Transverse colon (tissue), 4 donors: ENCODE results near the gene PPARA. TPM values are rescaled to one million over a fixed set of nuclear protein-coding genes. Genes with fewer than 3 reads are reported as not detected.
A peak's percentile ranks its signal among the peaks of the same experiment; 100 is the strongest.

ENCODE experiments used
- DNase-seq: peaks from one replicate; pipeline ENCODE4 v3.0.0-alpha.2; 2019
- H3K27ac ChIP-seq, 4 donors: fragments of 200-600 bp; sonication (generic); 2 replicates each; pipeline ENCODE4 v1.5.1; 2016 to 2018; ENCODE audit warnings: inconsistent platforms in 4 of 4
- H3K27me3 ChIP-seq: fragments of 200-600 bp; sonication (generic); 2 replicates; pipeline ENCODE4 v1.5.1; 2017; ENCODE audit warnings: inconsistent platforms
- H3K36me3 ChIP-seq, 4 donors: fragments of 200-600 bp; sonication (generic); 2 replicates each; pipeline ENCODE4 v1.5.1; 2017 to 2019; ENCODE audit warnings: inconsistent platforms in 4 of 4
- H3K4me1 ChIP-seq, 4 donors: fragments of 200-600 bp; sonication (generic); 2 replicates each; pipeline ENCODE4 v1.5.1; 2017 to 2020; ENCODE audit warnings: inconsistent platforms in 4 of 4
- H3K4me3 ChIP-seq, 4 donors: fragments of 200-600 bp; sonication (generic); 1 replicate in 1 of 4; 2 replicates in 3 of 4; pipeline versions ENCODE4 v1.5.1 to v1.6.1; 2017 to 2019; ENCODE audit warnings: inconsistent platforms in 4 of 4
- H3K9me3 ChIP-seq, 2 donors: fragments of 200-600 bp; sonication (generic); 2 replicates each; pipeline ENCODE4 v1.5.1; 2017 to 2019; ENCODE audit warnings: inconsistent platforms in 2 of 2
- EP300 ChIP-seq: sonication (generic); formaldehyde crosslinking; IDR thresholded peaks from one replicate; pipeline ENCODE4 v1.6.1; 2017; ENCODE audit warnings: antibody characterized with exemption, low read depth
- POLR2A ChIP-seq: fragments of 450-650 bp; IDR thresholded peaks from one replicate; pipeline ENCODE4 v1.6.1; 2016; ENCODE audit warnings: antibody characterized with exemption, mild to moderate bottlenecking, moderate library complexity
- POLR2AphosphoS5 ChIP-seq, 3 donors: sonication (generic); formaldehyde crosslinking; IDR thresholded peaks; one replicate each; pipeline ENCODE4 v1.6.1; 2016; ENCODE audit warnings: antibody characterized with exemption in 3 of 3
- WGBS, 2 donors: methylation state at CpG; one replicate each; pipeline ENCODE4 v1.1.5; 2018; ENCODE audit warnings: low coverage in 1 of 2; 5-methylcytosine and 5-hydroxymethylcytosine counted together
- in situ Hi-C, 4 donors: fragments of 200-750 bp; cut with MboI; loops; one replicate each; pipeline versions ENCODE4 v1.15.0 to v1.15.1; 2017; ENCODE audit warnings: low sequenced_read_pairs in 3 of 4, low pct_ligation_motif_present in 1 of 4, low pct_unique_long_range_greater_than_20kb in 1 of 4
- intact Hi-C: fragments of 100-400 bp; cut with DNase I; formaldehyde crosslinking; loops from one replicate; pipeline ENCODE4 v1.15.1; 2023; ENCODE audit warnings: low total_unique reads
- total RNA-seq, 4 donors: library from RNA; depleted of rRNA; stranded (reverse); fragments of >200 nt; gene quantifications; one replicate each; pipeline ENCODE4 v1.1.0, GENCODE V29; 2016
- TF ChIP-seq, protein P1 (sequence below), 5 experiments: fragments of 200-600 bp in 3 of 5; fragments of 450-650 bp in 2 of 5; sonication (generic) in 3 of 5; IDR thresholded peaks; 1 replicate in 2 of 5; 2 replicates in 3 of 5; pipeline ENCODE4 v1.5.1; 2016 to 2017; ENCODE audit warnings: antibody characterized with exemption in 5 of 5, inconsistent platforms in 3 of 5, mild to moderate bottlenecking in 2 of 5, moderate library complexity in 1 of 5

Gene PPARA
- total RNA-seq, 4 donors from 2014 or later: 52.0 to 88.1 (median 74.7) TPM

DNA sequence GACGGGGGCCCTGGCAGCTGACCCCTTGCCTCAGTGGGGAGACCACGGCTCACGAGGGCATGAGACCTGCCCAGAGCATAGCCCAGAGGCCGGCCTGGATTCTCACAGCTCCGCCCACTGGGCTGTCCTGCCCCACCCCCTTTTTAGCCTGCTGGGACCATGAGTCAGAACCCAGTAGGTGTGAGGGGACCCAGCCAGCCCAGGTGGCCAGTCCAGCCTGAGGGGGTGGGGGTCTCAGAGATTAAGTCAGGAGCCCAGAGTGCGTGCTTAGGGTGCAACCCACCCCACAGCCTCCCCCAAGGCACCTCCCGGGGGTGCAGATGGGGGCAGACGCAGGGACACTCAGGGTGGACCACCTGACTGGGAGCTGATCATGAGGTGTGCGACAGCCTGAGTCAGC, 40.1 kb upstream of the PPARA start:
- no peak for DNase-seq
- Histone ChIP-seq H3K9me3 (no peaks in the 10 kb centered on the region), H3K4me1 (peaks cover 39 to 58% (median 53%) of the 10 kb centered on the region in 4 donors), H3K27ac (peak overlapping the region; percentile 75 to 82 (median 77)), H3K4me3 (no peak overlapping the region), H3K27me3 (no peaks in the 10 kb centered on the region), H3K36me3 (peaks cover 0 to 4% (median 0%) of the 10 kb centered on the region in 4 donors)
- in situ Hi-C loops (loop anchor here in 2 of 4 donors (10.0 to 25.0 kb wide), 2 partner anchors 105 to 427 kb away; partner anchors contain the start of gene CELSR1 (in 1 of the 2)), intact Hi-C loops (no loop called here)
- TF ChIP-seq, protein P1, sequence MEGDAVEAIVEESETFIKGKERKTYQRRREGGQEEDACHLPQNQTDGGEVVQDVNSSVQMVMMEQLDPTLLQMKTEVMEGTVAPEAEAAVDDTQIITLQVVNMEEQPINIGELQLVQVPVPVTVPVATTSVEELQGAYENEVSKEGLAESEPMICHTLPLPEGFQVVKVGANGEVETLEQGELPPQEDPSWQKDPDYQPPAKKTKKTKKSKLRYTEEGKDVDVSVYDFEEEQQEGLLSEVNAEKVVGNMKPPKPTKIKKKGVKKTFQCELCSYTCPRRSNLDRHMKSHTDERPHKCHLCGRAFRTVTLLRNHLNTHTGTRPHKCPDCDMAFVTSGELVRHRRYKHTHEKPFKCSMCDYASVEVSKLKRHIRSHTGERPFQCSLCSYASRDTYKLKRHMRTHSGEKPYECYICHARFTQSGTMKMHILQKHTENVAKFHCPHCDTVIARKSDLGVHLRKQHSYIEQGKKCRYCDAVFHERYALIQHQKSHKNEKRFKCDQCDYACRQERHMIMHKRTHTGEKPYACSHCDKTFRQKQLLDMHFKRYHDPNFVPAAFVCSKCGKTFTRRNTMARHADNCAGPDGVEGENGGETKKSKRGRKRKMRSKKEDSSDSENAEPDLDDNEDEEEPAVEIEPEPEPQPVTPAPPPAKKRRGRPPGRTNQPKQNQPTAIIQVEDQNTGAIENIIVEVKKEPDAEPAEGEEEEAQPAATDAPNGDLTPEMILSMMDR (IDR thresholded peaks at IDR 0.05): no peak
- TF ChIP-seq EP300: no peak
- TF ChIP-seq POLR2AphosphoS5 (IDR thresholded peaks at IDR 0.05): no peak
- TF ChIP-seq POLR2A: no peak
- 73% methylated on average over 9 of the region's 9 CpGs; no CpG with 5 or more reads in 1 of the 2 donors for WGBS, 2 donors

DNA sequence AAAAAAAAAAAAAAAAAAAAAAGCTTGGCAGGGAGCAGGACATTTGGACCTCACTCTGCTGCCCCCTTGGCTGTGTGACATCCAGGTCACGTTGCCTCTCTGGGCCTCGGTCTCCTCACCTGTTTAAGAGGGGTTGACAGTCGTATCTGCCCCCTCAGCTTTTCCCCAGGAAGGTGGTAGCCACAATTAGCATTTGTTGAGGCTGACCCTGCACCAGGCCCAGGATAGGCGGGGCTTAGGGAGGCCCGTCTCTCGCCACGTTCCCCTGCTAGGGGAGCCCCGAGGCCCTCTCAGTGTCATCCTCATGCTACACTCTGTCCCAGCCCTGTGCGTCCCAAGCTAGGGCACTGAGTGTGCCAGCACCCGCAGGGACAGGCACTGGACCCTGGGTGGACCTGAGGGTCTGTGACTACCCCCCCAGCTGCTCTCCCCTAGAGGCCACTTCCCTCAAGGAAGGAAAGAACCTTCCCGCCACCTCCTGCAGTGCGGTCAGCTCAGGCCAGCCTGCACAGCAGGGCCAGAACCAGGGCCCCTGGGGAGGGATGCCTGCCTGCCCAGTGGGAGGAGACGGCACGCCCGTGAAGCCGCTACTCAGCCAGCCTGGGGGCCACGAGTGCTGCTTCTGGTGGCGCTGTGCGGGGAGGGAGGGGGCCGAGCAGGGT, 38.5 kb upstream of the PPARA start:
- intact Hi-C loops (no loop called here), in situ Hi-C loops (loop anchor here in 2 of 4 donors (10.0 to 25.0 kb wide), 2 partner anchors 107 to 426 kb away; partner anchors contain the start of gene CELSR1 (in 1 of the 2))
- Histone ChIP-seq H3K4me3 (no peak overlapping the region), H3K27me3 (no peaks in the 10 kb centered on the region), H3K36me3 (peaks cover 0 to 4% (median 0%) of the 10 kb centered on the region in 4 donors), H3K4me1 (peaks cover 33 to 55% (median 47%) of the 10 kb centered on the region in 4 donors), H3K9me3 (no peaks in the 10 kb centered on the region), H3K27ac (peak overlapping the region; percentile 70 to 83 (median 77))
- 64% methylated on average over 14 of the region's 20 CpGs; no CpG with 5 or more reads in 1 of the 2 donors for WGBS, 2 donors
- TF ChIP-seq, protein P1 (IDR thresholded peaks at IDR 0.05): no peak
- no peak for TF ChIP-seq POLR2A
- no peak for TF ChIP-seq POLR2AphosphoS5 (IDR thresholded peaks at IDR 0.05)
- no peak for TF ChIP-seq EP300
- no peak for DNase-seq

DNA sequence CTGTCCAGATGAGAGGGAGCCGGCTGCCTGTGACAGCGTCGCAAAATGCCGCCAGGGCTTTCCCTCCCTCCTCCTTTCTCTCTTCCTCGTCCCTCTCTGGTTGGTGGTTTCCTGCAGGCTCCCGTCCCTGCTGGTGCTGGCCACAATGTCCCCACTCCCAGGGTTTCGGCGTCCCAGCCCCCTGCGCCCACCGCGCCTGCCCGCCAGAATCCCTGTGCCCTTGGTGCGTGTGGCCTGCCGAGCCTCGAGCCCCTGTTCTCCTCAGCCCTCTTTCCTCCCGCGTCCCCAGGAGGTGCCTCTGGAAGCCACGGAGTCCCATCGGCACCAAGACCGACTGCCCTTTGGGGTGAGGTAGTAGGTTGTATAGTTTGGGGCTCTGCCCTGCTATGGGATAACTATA, 37.9 kb upstream of the PPARA start:
- Histone ChIP-seq H3K27me3 (no peaks in the 10 kb centered on the region), H3K27ac (peak overlapping the region; percentile 70 to 83 (median 77)), H3K36me3 (peaks cover 0 to 4% (median 0%) of the 10 kb centered on the region in 4 donors), H3K4me3 (no peak overlapping the region), H3K4me1 (peaks cover 29 to 51% (median 41%) of the 10 kb centered on the region in 4 donors), H3K9me3 (no peaks in the 10 kb centered on the region)
- in situ Hi-C loops: loop anchor here in 2 of 4 donors (10.0 to 25.0 kb wide), 2 partner anchors 108 to 425 kb away; partner anchors contain the start of gene CELSR1 (in 1 of the 2)
- intact Hi-C loops: no loop called here
- DNase-seq: no peak
- WGBS, 2 donors: 40 to 72% methylated on average over 1 to 20 of the region's 20 CpGs
- TF ChIP-seq, protein P1 (IDR thresholded peaks at IDR 0.05): no peak
- TF ChIP-seq POLR2AphosphoS5 (IDR thresholded peaks at IDR 0.05) (no peak), EP300 (no peak)

DNA sequence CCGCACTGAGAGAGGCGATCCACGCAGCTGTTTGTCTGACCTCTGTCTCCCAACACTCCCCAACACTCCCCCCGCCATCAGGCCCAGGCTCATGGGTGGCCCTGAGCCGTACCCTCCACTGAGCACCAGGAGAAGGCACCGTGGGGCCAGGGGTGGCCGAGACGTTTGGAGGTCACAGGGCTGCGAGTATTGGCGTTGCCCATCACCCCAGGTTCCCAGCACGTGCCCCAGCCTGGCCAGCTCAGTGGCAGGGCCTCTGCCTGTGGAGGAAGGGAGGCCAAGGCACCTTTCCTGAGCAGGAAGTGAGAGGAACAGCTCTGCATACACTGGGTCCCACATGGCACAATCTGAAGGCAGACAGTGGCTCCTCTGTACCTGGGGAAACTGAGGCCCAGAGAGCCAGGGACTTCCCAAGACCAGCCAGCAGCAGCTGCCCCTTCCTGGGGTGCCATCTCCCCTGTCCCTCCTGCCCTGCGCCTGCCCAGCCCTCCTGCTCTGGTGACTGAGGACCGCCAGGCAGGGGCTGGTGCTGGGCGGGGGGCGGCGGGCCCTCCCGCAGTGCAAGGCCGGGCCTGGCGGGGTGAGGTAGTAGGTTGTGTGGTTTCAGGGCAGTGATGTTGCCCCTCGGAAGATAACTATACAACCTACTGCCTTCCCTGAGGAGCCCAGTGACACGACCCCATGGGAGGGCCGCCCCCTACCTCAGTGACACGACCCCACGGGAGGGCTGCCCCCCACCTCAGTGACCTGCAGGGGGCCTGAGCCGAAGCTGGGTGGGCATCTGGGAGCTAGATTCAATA, 37.0 kb upstream of the PPARA start:
- 76% methylated on average over 15 of the region's 25 CpGs; no CpG with 5 or more reads in 1 of the 2 donors for WGBS, 2 donors
- H3K36me3 ChIP-seq: peaks cover 0 to 4% (median 0%) of the 10 kb centered on the region in 4 donors
- no peak overlapping the region for H3K4me3 ChIP-seq
- no peaks in the 10 kb centered on the region for H3K9me3 ChIP-seq
- no peak for DNase-seq
- peaks cover 20 to 42% (median 32%) of the 10 kb centered on the region in 4 donors for H3K4me1 ChIP-seq
- H3K27ac ChIP-seq: peak overlapping the region; percentile 70 to 83 (median 77)
- in situ Hi-C loops (loop anchor here in 2 of 4 donors (10.0 to 25.0 kb wide), 2 partner anchors 109 to 424 kb away; partner anchors contain the start of gene CELSR1 (in 1 of the 2)), intact Hi-C loops (no loop called here)
- H3K27me3 ChIP-seq: no peaks in the 10 kb centered on the region
- no peak for TF ChIP-seq POLR2A
- TF ChIP-seq POLR2AphosphoS5 (IDR thresholded peaks at IDR 0.05): peak in 1 of 3 donors; percentile 6
- no peak for TF ChIP-seq EP300
